GM12864 (cell line): ENCODE measurements around the gene MAEA.

ENCODE experiments used
- DNase-seq: peaks from one replicate; pipeline ENCODE4 v3.0.0-alpha.2; 2011; ENCODE audit warnings: low read depth
- H3K4me3 ChIP-seq: 2 replicates; pipeline ENCODE4 v1.5.1; 2011; ENCODE audit warnings: mild to moderate bottlenecking, low read depth, low read length, control low read depth
- CTCF ChIP-seq: IDR thresholded peaks from 2 replicates; pipeline ENCODE4 v1.5.1; 2011; ENCODE audit warnings: low read depth, mild to moderate bottlenecking, moderate library complexity, low read length, control low read depth, inconsistent platforms; ENCODE audit errors: missing control alignments

Gene MAEA

GRCh38 chr4:1358421-1359143, 68.9 kb downstream of the MAEA start:
- no peak for DNase-seq
- no peak overlapping the region for H3K4me3 ChIP-seq
- TF ChIP-seq CTCF, result no peak

GRCh38 chr4:1359144-1359501, 69.4 kb downstream of the MAEA start:
- no peak for DNase-seq
- H3K4me3 ChIP-seq, result no peak overlapping the region
- no peak for TF ChIP-seq CTCF

- no peak for TF ChIP-seq CTCF
These were observed 70.3 kb downstream of the MAEA start for GRCh38 chr4:1359976-1360375.

GRCh38 chr4:1360423-1361283, 71.0 kb downstream of the MAEA start:
- DNase-seq, result no peak
- no peak for TF ChIP-seq CTCF
- no peak overlapping the region for H3K4me3 ChIP-seq

More at GRCh38 chr4:1359976-1360375, 70.3 kb downstream of the MAEA start:
- no peak overlapping the region for H3K4me3 ChIP-seq
- DNase-seq, result no peak

- H3K4me3 ChIP-seq, result no peak overlapping the region
- DNase-seq, result no peak
- TF ChIP-seq CTCF, result no peak
These were observed 71.7 kb downstream of the MAEA start for GRCh38 chr4:1361431-1361830.

GRCh38 chr4:1362046-1362445, 72.4 kb downstream of the MAEA start:
- DNase-seq, result no peak
- no peak for TF ChIP-seq CTCF
- H3K4me3 ChIP-seq, result no peak overlapping the region
